ENCODE measurements around the gene CDHR1.

- TF ChIP-seq POLR2AphosphoS5 (IDR thresholded peaks at IDR 0.05; ENCODE audit: low read depth, low read length), result no peak
- TF ChIP-seq, protein P1, sequence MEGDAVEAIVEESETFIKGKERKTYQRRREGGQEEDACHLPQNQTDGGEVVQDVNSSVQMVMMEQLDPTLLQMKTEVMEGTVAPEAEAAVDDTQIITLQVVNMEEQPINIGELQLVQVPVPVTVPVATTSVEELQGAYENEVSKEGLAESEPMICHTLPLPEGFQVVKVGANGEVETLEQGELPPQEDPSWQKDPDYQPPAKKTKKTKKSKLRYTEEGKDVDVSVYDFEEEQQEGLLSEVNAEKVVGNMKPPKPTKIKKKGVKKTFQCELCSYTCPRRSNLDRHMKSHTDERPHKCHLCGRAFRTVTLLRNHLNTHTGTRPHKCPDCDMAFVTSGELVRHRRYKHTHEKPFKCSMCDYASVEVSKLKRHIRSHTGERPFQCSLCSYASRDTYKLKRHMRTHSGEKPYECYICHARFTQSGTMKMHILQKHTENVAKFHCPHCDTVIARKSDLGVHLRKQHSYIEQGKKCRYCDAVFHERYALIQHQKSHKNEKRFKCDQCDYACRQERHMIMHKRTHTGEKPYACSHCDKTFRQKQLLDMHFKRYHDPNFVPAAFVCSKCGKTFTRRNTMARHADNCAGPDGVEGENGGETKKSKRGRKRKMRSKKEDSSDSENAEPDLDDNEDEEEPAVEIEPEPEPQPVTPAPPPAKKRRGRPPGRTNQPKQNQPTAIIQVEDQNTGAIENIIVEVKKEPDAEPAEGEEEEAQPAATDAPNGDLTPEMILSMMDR (IDR thresholded peaks at IDR 0.05), result no peak
- TF ChIP-seq JUND (IDR thresholded peaks at IDR 0.05), result no peak
- TF ChIP-seq SMC3 (IDR thresholded peaks at IDR 0.05; ENCODE audit: low read depth, low read length), result no peak
- TF ChIP-seq SIN3A (IDR thresholded peaks at IDR 0.05; ENCODE audit: borderline replicate concordance, low read depth, low read length), result no peak
- TF ChIP-seq NRF1 (IDR thresholded peaks at IDR 0.05; ENCODE audit: low read depth, low read length), result no peak
- TF ChIP-seq USF1 (IDR thresholded peaks at IDR 0.05; ENCODE audit: borderline replicate concordance, low read depth), result no peak
- TF ChIP-seq TAF1 (IDR thresholded peaks at IDR 0.05; ENCODE audit: borderline replicate concordance, low read depth, low read length), result no peak
- no peak for TF ChIP-seq FOSL2 (IDR thresholded peaks at IDR 0.05; ENCODE audit: borderline replicate concordance, low read depth)
- TF ChIP-seq FOXM1 (IDR thresholded peaks at IDR 0.05; ENCODE audit: low read depth), result no peak
- TF ChIP-seq EZH2phosphoT487 (IDR thresholded peaks at IDR 0.05; ENCODE audit: borderline replicate concordance, low read depth), result no peak
- TF ChIP-seq, protein P2, sequence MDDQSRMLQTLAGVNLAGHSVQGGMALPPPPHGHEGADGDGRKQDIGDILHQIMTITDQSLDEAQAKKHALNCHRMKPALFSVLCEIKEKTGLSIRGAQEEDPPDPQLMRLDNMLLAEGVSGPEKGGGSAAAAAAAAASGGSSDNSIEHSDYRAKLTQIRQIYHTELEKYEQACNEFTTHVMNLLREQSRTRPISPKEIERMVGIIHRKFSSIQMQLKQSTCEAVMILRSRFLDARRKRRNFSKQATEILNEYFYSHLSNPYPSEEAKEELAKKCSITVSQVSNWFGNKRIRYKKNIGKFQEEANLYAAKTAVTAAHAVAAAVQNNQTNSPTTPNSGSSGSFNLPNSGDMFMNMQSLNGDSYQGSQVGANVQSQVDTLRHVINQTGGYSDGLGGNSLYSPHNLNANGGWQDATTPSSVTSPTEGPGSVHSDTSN (IDR thresholded peaks at IDR 0.05), result no peak
Observed at GRCh38 chr10:84258034-84258695, 63.8 kb downstream of the CDHR1 start.

Measured in SK-N-SH (cell line).